ENCODE data around the gene PPP3CA. TPM values are rescaled to one million over a fixed set of nuclear protein-coding genes. Genes with fewer than 3 reads are reported as not detected.

PPP3CA gene
- total RNA-seq, 1 experiment from 2014 or later, result 133 TPM

GRCh38 chr4:101035487-101035886 is 311.8 kb downstream of the PPP3CA start:
- H3K36me3 ChIP-seq (ENCODE audit: control insufficient read depth in 1 of 2, insufficient read depth in 2 of 2, low read length in 2 of 2), result peaks cover 4 to 5% of the 10 kb centered on the region in 2 experiments; a peak in 2 of 4 replicates
- no peak overlapping the region for H3K9ac ChIP-seq (ENCODE audit: low read length)
- H3K79me2 ChIP-seq (ENCODE audit: insufficient read depth, low read length), result no peaks in the 10 kb centered on the region
- ChIA-PET POLR2A (no interaction called here), RAD21 (ENCODE audit: low non-redundant PET in 1 of 2, low total read pairs in 2 of 2, uncharacterized antibody in 2 of 2, unreplicated experiment in 2 of 2) (no interaction called here), CTCF (no interaction called here)
- no peak overlapping the region for H2AFZ ChIP-seq (ENCODE audit: low read depth, low read length, poor library complexity, severe bottlenecking)
- H4K20me1 ChIP-seq (ENCODE audit: insufficient read depth), result no peaks in the 10 kb centered on the region
- H3K9me2 ChIP-seq (ENCODE audit: insufficient read depth), result no peaks in the 10 kb centered on the region
- BruUV-seq (replicated peaks), result no TSS peak
- intact Hi-C loops (cut with micrococcal nuclease), result no loop called here
- no peaks in the 10 kb centered on the region for H3K9me3 ChIP-seq (ENCODE audit: control insufficient read depth in 1 of 2, insufficient read depth in 1 of 2, low read depth in 1 of 2, low read length in 2 of 2)
- no peak for TF ChIP-seq ZFX (IDR thresholded peaks at IDR 0.05)
- no peak for TF ChIP-seq CEBPB (IDR thresholded peaks at IDR 0.05; ENCODE audit: low read depth)
- TF ChIP-seq, protein P1, sequence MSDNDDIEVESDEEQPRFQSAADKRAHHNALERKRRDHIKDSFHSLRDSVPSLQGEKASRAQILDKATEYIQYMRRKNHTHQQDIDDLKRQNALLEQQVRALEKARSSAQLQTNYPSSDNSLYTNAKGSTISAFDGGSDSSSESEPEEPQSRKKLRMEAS (IDR thresholded peaks at IDR 0.05), result no peak
- TF ChIP-seq SIN3A (IDR thresholded peaks at IDR 0.05; ENCODE audit: low read depth), result no peak
- TF ChIP-seq ELF1 (IDR thresholded peaks at IDR 0.05; ENCODE audit: borderline replicate concordance, low read depth), result no peak
- no peak for TF ChIP-seq RAD21 (IDR thresholded peaks at IDR 0.05; ENCODE audit: low read depth)
- TF ChIP-seq SRF (IDR thresholded peaks at IDR 0.05; ENCODE audit: low read depth), result no peak
- no peak for TF ChIP-seq YY1 (IDR thresholded peaks at IDR 0.05; ENCODE audit: extremely low read depth, insufficient replicate concordance, low read depth, low read length)
- no peak for TF ChIP-seq CTCF (IDR thresholded peaks at IDR 0.05 in 2 of 3, conservative IDR thresholded peaks at IDR 0.05 in 1 of 3; ENCODE audit: borderline replicate concordance in 1 of 3, insufficient read depth in 1 of 3, low read depth in 2 of 3, low read length in 2 of 3)
- TF ChIP-seq POLR2A (IDR thresholded peaks at IDR 0.05; ENCODE audit: borderline replicate concordance, extremely low read depth, insufficient read depth, insufficient read length), result no peak
- no peak for TF ChIP-seq CBX3 (IDR thresholded peaks at IDR 0.05; ENCODE audit: low read depth)
- TF ChIP-seq REST (IDR thresholded peaks at IDR 0.05; ENCODE audit: low read depth), result no peak
- no peak for TF ChIP-seq EZH2 (IDR thresholded peaks at IDR 0.05)
- TF ChIP-seq, protein P2, sequence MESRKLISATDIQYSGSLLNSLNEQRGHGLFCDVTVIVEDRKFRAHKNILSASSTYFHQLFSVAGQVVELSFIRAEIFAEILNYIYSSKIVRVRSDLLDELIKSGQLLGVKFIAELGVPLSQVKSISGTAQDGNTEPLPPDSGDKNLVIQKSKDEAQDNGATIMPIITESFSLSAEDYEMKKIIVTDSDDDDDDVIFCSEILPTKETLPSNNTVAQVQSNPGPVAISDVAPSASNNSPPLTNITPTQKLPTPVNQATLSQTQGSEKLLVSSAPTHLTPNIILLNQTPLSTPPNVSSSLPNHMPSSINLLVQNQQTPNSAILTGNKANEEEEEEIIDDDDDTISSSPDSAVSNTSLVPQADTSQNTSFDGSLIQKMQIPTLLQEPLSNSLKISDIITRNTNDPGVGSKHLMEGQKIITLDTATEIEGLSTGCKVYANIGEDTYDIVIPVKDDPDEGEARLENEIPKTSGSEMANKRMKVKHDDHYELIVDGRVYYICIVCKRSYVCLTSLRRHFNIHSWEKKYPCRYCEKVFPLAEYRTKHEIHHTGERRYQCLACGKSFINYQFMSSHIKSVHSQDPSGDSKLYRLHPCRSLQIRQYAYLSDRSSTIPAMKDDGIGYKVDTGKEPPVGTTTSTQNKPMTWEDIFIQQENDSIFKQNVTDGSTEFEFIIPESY (IDR thresholded peaks at IDR 0.05; ENCODE audit: extremely low read depth, insufficient replicate concordance, low read length), result no peak
- no peak for TF ChIP-seq EZH2phosphoT487 (IDR thresholded peaks at IDR 0.05; ENCODE audit: borderline replicate concordance)
- no peak for TF ChIP-seq FOSL1 (IDR thresholded peaks at IDR 0.05; ENCODE audit: low read depth)
- TF ChIP-seq ATF3 (IDR thresholded peaks at IDR 0.05), result no peak
- no peak for TF ChIP-seq ZNF274 (IDR thresholded peaks at IDR 0.05; ENCODE audit: low read depth, low read length)
- H3K4me2 ChIP-seq (ENCODE audit: low read length), result peak overlapping the region; percentile 28
- H3K27ac ChIP-seq (ENCODE audit: low read depth, low read length), result peak overlapping the region; percentile 52
- peaks cover 61 to 77% of the 10 kb centered on the region in 2 experiments for H3K4me1 ChIP-seq (ENCODE audit: control insufficient read depth in 1 of 2, insufficient read depth in 2 of 2, low read length in 2 of 2)
- no peaks in the 10 kb centered on the region for H3K27me3 ChIP-seq (ENCODE audit: insufficient read depth, low read length)
- no peak for DNase-seq (ENCODE audit: low read depth, low spot score)
- H3K4me3 ChIP-seq (replicated peaks in 1 of 2; ENCODE audit: low read depth in 1 of 2, low read length in 2 of 2), result no peak overlapping the region
- ATAC-seq, result no peak

Data from HCT116 (cell line).